Stimulated activated naive CD4-positive, alpha-beta T cell treated with Interleukin-2 at 50 U/mL for 16 hours (primary cell): ENCODE data around the gene SPEM2.
"Not testable (repeated sequence)": the region's sequence is repeated elsewhere in the genome, so short reads cannot be mapped to it uniquely, and the experiment has no call there.

Experiments used
- DNase-seq: peaks from one replicate; lab custom pipeline; 2025; lab: John Stamatoyannopoulos, UW

Gene SPEM2

GRCh38 chr17:7474767-7475166 is 49.4 kb downstream of the SPEM2 start:
- DNase-seq, result not testable (repeated sequence)

GRCh38 chr17:7475764-7476422 is 50.5 kb downstream of the SPEM2 start:
- no peak for DNase-seq

GRCh38 chr17:7476494-7476893 is 51.1 kb downstream of the SPEM2 start:
- no peak for DNase-seq

- DNase-seq, result no peak
These were observed 51.5 kb downstream of the SPEM2 start for GRCh38 chr17:7476951-7477350.
